ENCODE data around the gene MACROH2A2.
"Not testable (repeated sequence)": the region's sequence is repeated elsewhere in the genome, so short reads cannot be mapped to it uniquely, and the experiment has no call there.

The MACROH2A2 gene

DNA sequence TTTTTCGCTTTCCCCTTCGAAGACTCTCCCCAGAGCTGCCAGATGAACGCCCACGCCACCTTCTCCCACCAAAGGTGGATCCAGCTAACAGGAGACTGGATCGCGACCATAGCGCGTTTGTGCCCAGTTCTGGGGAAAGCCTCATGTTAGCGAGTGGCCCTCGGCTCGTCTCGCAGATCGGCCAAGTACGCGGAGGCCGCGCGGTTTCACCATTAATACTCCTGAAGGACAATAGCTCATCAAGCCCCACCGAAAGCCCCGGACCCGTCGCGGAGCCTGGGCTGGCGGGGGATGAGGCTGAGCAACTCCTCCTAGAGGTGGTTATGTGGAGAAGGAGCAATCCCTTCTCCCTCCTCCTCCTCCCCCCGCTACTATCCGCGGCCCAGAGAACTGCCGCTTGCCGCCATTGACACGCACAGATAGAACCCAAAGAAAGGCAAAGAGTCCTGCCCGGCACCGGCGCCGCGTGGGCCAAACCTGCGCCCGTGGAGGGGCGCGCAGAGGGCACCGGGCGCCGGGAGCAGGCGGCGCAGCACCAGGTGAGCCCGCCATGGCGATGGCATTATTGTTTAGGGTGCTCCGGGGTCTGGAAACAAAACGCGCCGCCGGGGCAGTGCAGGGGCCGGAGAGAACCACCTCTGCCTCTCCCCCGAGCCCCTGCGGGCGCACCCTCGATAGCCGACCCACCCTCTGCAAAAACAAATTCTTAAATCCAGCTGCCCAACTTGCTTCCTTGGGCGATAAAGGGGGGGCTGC is at the start of gene MACROH2A2:
TSS of gene MACROH2A2 (plus strand) at position 385 of the 756 bp plus-strand sequence. CDS start 22,813 bp downstream, outside the sequence.
- Histone ChIP-seq H3K27ac (ENCODE audit: low read depth, low read length) (no peak within 1 kb of the TSS), H3K36me3 (ENCODE audit: control insufficient read depth in 5 of 5, insufficient read depth in 5 of 5, low read length in 5 of 5) (no peaks in the 10 kb centered on the region), H3K4me3 (ENCODE audit: low read depth in 1 of 5, low read length in 5 of 5) (peak within 1 kb of the TSS; percentile 62 to 85 (median 68)), H3K4me1 (ENCODE audit: control insufficient read depth in 5 of 5, insufficient read depth in 5 of 5, low read length in 5 of 5) (peaks cover 0 to 23% (median 19%) of the 10 kb centered on the region in 5 donors), H3K27me3 (ENCODE audit: control insufficient read depth in 5 of 5, insufficient read depth in 4 of 5, low read length in 5 of 5) (peaks cover 0 to 10% (median 0%) of the 10 kb centered on the region in 5 donors), H3K9ac (ENCODE audit: low read length in 5 of 5) (peak within 1 kb of the TSS in 3 of 5 donors; percentile 18 to 57 (median 56)), H3K9me3 (ENCODE audit: control insufficient read depth in 5 of 5, low read length in 5 of 5) (no peaks in the 10 kb centered on the region)

GRCh38 chr10:70007116-70007820 is 45.4 kb upstream of the MACROH2A2 start:
- H3K9ac ChIP-seq (ENCODE audit: low read length in 5 of 5): no peak overlapping the region
- H3K4me3 ChIP-seq (ENCODE audit: low read depth in 1 of 5, low read length in 5 of 5): no peak overlapping the region
- no peaks in the 10 kb centered on the region for H3K4me1 ChIP-seq (ENCODE audit: control insufficient read depth in 5 of 5, insufficient read depth in 5 of 5, low read length in 5 of 5)
- peaks cover 0 to 3% (median 0%) of the 10 kb centered on the region in 5 donors for H3K36me3 ChIP-seq (ENCODE audit: control insufficient read depth in 5 of 5, insufficient read depth in 5 of 5, low read length in 5 of 5)
- H3K27me3 ChIP-seq (ENCODE audit: control insufficient read depth in 5 of 5, insufficient read depth in 4 of 5, low read length in 5 of 5): no peaks in the 10 kb centered on the region
- no peaks in the 10 kb centered on the region for H3K9me3 ChIP-seq (ENCODE audit: control insufficient read depth in 5 of 5, low read length in 5 of 5)
- no peak overlapping the region for H3K27ac ChIP-seq (ENCODE audit: low read depth, low read length)

- Histone ChIP-seq H3K36me3 (ENCODE audit: control insufficient read depth in 5 of 5, insufficient read depth in 5 of 5, low read length in 5 of 5) (no peaks in the 10 kb centered on the region), H3K9ac (ENCODE audit: low read length in 5 of 5) (no peak overlapping the region), H3K9me3 (ENCODE audit: control insufficient read depth in 5 of 5, low read length in 5 of 5) (peaks cover 0 to 11% (median 8%) of the 10 kb centered on the region in 5 donors), H3K4me1 (ENCODE audit: control insufficient read depth in 5 of 5, insufficient read depth in 5 of 5, low read length in 5 of 5) (no peaks in the 10 kb centered on the region), H3K27ac (ENCODE audit: low read depth, low read length) (no peak overlapping the region), H3K4me3 (ENCODE audit: low read depth in 1 of 5, low read length in 5 of 5) (no peak overlapping the region), H3K27me3 (ENCODE audit: control insufficient read depth in 5 of 5, insufficient read depth in 4 of 5, low read length in 5 of 5) (no peaks in the 10 kb centered on the region)
Measured at GRCh38 chr10:70031215-70031614, 21.4 kb upstream of the MACROH2A2 start.

- H3K9ac ChIP-seq (ENCODE audit: low read length in 5 of 5): no peak overlapping the region
- H3K4me3 ChIP-seq (ENCODE audit: low read depth in 1 of 5, low read length in 5 of 5): no peak overlapping the region
- no peaks in the 10 kb centered on the region for H3K4me1 ChIP-seq (ENCODE audit: control insufficient read depth in 5 of 5, insufficient read depth in 5 of 5, low read length in 5 of 5)
- H3K27ac ChIP-seq (ENCODE audit: low read depth, low read length): no peak overlapping the region
- H3K36me3 ChIP-seq (ENCODE audit: control insufficient read depth in 5 of 5, insufficient read depth in 5 of 5, low read length in 5 of 5): no peaks in the 10 kb centered on the region
- peaks cover 0 to 8% (median 5%) of the 10 kb centered on the region in 5 donors for H3K9me3 ChIP-seq (ENCODE audit: control insufficient read depth in 5 of 5, low read length in 5 of 5)
- no peaks in the 10 kb centered on the region for H3K27me3 ChIP-seq (ENCODE audit: control insufficient read depth in 5 of 5, insufficient read depth in 4 of 5, low read length in 5 of 5)
Measured at GRCh38 chr10:70032667-70033289, 19.9 kb upstream of the MACROH2A2 start.

DNA sequence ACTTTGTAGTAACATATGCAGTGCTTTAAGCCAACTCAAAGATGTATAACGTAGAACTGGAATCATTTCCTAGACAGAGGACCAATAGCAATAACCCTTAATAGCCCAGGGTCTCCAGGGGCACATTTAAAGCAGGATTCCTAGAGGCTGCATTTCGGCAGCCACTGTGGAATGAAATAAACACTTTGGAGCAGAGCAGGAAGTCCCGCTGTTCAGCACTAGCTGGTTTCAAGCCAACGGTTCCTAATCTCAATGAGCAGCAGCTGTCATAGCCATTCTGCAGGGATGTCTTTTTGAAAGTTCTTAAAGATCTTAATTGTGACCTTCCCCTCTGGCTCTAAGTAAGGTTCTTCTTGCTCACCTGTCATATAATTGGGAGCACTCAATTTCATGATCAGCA is 18.4 kb upstream of the MACROH2A2 start:
- Histone ChIP-seq H3K27ac (ENCODE audit: low read depth, low read length) (no peak overlapping the region), H3K9ac (ENCODE audit: low read length in 5 of 5) (no peak overlapping the region), H3K4me1 (ENCODE audit: control insufficient read depth in 5 of 5, insufficient read depth in 5 of 5, low read length in 5 of 5) (peaks cover 0 to 9% (median 0%) of the 10 kb centered on the region in 5 donors), H3K27me3 (ENCODE audit: control insufficient read depth in 5 of 5, insufficient read depth in 4 of 5, low read length in 5 of 5) (no peaks in the 10 kb centered on the region), H3K4me3 (ENCODE audit: low read depth in 1 of 5, low read length in 5 of 5) (no peak overlapping the region), H3K9me3 (ENCODE audit: control insufficient read depth in 5 of 5, low read length in 5 of 5) (peaks cover 0 to 12% (median 8%) of the 10 kb centered on the region in 5 donors), H3K36me3 (ENCODE audit: control insufficient read depth in 5 of 5, insufficient read depth in 5 of 5, low read length in 5 of 5) (no peaks in the 10 kb centered on the region)

GRCh38 chr10:70035531-70035930 is 17.1 kb upstream of the MACROH2A2 start:
- no peak overlapping the region for H3K4me3 ChIP-seq (ENCODE audit: low read depth in 1 of 5, low read length in 5 of 5)
- no peaks in the 10 kb centered on the region for H3K27me3 ChIP-seq (ENCODE audit: control insufficient read depth in 5 of 5, insufficient read depth in 4 of 5, low read length in 5 of 5)
- H3K27ac ChIP-seq (ENCODE audit: low read depth, low read length): no peak overlapping the region
- H3K36me3 ChIP-seq (ENCODE audit: control insufficient read depth in 5 of 5, insufficient read depth in 5 of 5, low read length in 5 of 5): no peaks in the 10 kb centered on the region
- H3K9me3 ChIP-seq (ENCODE audit: control insufficient read depth in 5 of 5, low read length in 5 of 5): peaks cover 0 to 10% (median 6%) of the 10 kb centered on the region in 5 donors
- H3K4me1 ChIP-seq (ENCODE audit: control insufficient read depth in 5 of 5, insufficient read depth in 5 of 5, low read length in 5 of 5): peaks cover 0 to 9% (median 0%) of the 10 kb centered on the region in 5 donors
- no peak overlapping the region for H3K9ac ChIP-seq (ENCODE audit: low read length in 5 of 5)

- no peaks in the 10 kb centered on the region for H3K27me3 ChIP-seq (ENCODE audit: control insufficient read depth in 5 of 5, insufficient read depth in 4 of 5, low read length in 5 of 5)
- peaks cover 0 to 9% (median 0%) of the 10 kb centered on the region in 5 donors for H3K4me1 ChIP-seq (ENCODE audit: control insufficient read depth in 5 of 5, insufficient read depth in 5 of 5, low read length in 5 of 5)
- no peak overlapping the region for H3K9ac ChIP-seq (ENCODE audit: low read length in 5 of 5)
- no peak overlapping the region for H3K4me3 ChIP-seq (ENCODE audit: low read depth in 1 of 5, low read length in 5 of 5)
- no peaks in the 10 kb centered on the region for H3K36me3 ChIP-seq (ENCODE audit: control insufficient read depth in 5 of 5, insufficient read depth in 5 of 5, low read length in 5 of 5)
- H3K27ac ChIP-seq (ENCODE audit: low read depth, low read length): no peak overlapping the region
- peaks cover 0 to 7% (median 4%) of the 10 kb centered on the region in 5 donors for H3K9me3 ChIP-seq (ENCODE audit: control insufficient read depth in 5 of 5, low read length in 5 of 5)
Measured at GRCh38 chr10:70038923-70039322, 13.7 kb upstream of the MACROH2A2 start.

- Histone ChIP-seq H3K9ac (ENCODE audit: low read length in 5 of 5) (no peak overlapping the region), H3K36me3 (ENCODE audit: control insufficient read depth in 5 of 5, insufficient read depth in 5 of 5, low read length in 5 of 5) (no peaks in the 10 kb centered on the region), H3K9me3 (ENCODE audit: control insufficient read depth in 5 of 5, low read length in 5 of 5) (peaks cover 0 to 7% (median 4%) of the 10 kb centered on the region in 5 donors), H3K4me1 (ENCODE audit: control insufficient read depth in 5 of 5, insufficient read depth in 5 of 5, low read length in 5 of 5) (peaks cover 0 to 9% (median 0%) of the 10 kb centered on the region in 5 donors), H3K27me3 (ENCODE audit: control insufficient read depth in 5 of 5, insufficient read depth in 4 of 5, low read length in 5 of 5) (no peaks in the 10 kb centered on the region), H3K27ac (ENCODE audit: low read depth, low read length) (no peak overlapping the region), H3K4me3 (ENCODE audit: low read depth in 1 of 5, low read length in 5 of 5) (no peak overlapping the region)
Measured at GRCh38 chr10:70041016-70041415, 11.6 kb upstream of the MACROH2A2 start.

GRCh38 chr10:70041739-70042138 is 10.9 kb upstream of the MACROH2A2 start:
- H3K9ac ChIP-seq (ENCODE audit: low read length in 5 of 5); H3K27ac ChIP-seq (ENCODE audit: low read depth, low read length): not testable (repeated sequence)

DNA sequence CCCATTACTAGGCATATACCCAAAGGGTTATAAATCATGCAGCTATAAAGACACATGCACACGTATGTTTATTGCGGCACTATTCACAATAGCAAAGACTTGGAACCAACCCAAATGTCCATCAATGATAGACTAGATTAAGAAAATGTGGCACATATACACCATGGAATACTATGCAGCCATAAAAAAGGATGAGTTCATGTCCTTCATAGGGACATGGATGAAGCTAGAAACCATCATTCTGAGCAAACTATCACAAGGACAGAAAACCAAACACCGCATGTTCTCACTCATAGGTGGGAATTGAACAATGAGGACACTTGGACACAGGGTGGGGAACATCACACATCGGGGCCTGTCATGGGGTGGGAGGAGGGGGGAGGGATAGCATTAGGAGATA is 5.6 kb upstream of the MACROH2A2 start:
- H3K27me3 ChIP-seq (ENCODE audit: control insufficient read depth in 5 of 5, insufficient read depth in 4 of 5, low read length in 5 of 5); H3K4me1 ChIP-seq (ENCODE audit: control insufficient read depth in 5 of 5, insufficient read depth in 5 of 5, low read length in 5 of 5); H3K36me3 ChIP-seq (ENCODE audit: control insufficient read depth in 5 of 5, insufficient read depth in 5 of 5, low read length in 5 of 5); H3K9me3 ChIP-seq (ENCODE audit: control insufficient read depth in 5 of 5, low read length in 5 of 5); H3K9ac ChIP-seq (ENCODE audit: low read length in 5 of 5); H3K4me3 ChIP-seq (ENCODE audit: low read depth in 1 of 5, low read length in 5 of 5); H3K27ac ChIP-seq (ENCODE audit: low read depth, low read length): not testable (repeated sequence)

More at GRCh38 chr10:70041739-70042138, 10.9 kb upstream of the MACROH2A2 start:
- not testable (repeated sequence) for H3K4me1 ChIP-seq (ENCODE audit: control insufficient read depth in 5 of 5, insufficient read depth in 5 of 5, low read length in 5 of 5); H3K4me3 ChIP-seq (ENCODE audit: low read depth in 1 of 5, low read length in 5 of 5); H3K9me3 ChIP-seq (ENCODE audit: control insufficient read depth in 5 of 5, low read length in 5 of 5); H3K36me3 ChIP-seq (ENCODE audit: control insufficient read depth in 5 of 5, insufficient read depth in 5 of 5, low read length in 5 of 5); H3K27me3 ChIP-seq (ENCODE audit: control insufficient read depth in 5 of 5, insufficient read depth in 4 of 5, low read length in 5 of 5)

All from subcutaneous abdominal adipose tissue (tissue), 5 donors.